GM23338 (cell line): ENCODE data around the gene MFGE8. TPM values are rescaled to one million over a fixed set of nuclear protein-coding genes. Genes with fewer than 3 reads are reported as not detected.

Experiments used
- ATAC-seq: fragments of 200-7000 bp; cut with Tn5 transposase; 3 replicates; pipeline ENCODE4 v1.9.1; 2020
- DNase-seq: peaks from one replicate; pipeline ENCODE4 v3.0.0-alpha.2; 2015; ENCODE audit warnings: low spot score
- H2AFZ ChIP-seq: fragments of 200-600 bp; sonication (generic); 2 replicates; pipeline ENCODE4 v1.8.0; 2016; ENCODE audit warnings: antibody characterized with exemption, mild to moderate bottlenecking, moderate library complexity
- H3F3A ChIP-seq: fragments of 200-600 bp; sonication (generic); replicated peaks from 2 replicates; pipeline ENCODE4 v1.8.0; 2017; ENCODE audit warnings: antibody characterized with exemption, mixed run types, low read depth
- H3K27ac ChIP-seq: fragments of 200-600 bp; sonication (generic); 2 replicates; pipeline ENCODE4 v1.6.1; 2016; ENCODE audit warnings: low read depth
- H3K27me3 ChIP-seq: fragments of 200-600 bp; sonication (generic); 2 replicates; pipeline ENCODE4 v1.8.0; 2016; ENCODE audit warnings: mild to moderate bottlenecking, mixed run types, moderate library complexity; ENCODE audit not compliant: insufficient read depth
- H3K36me3 ChIP-seq: fragments of 200-600 bp; sonication (generic); 2 replicates; pipeline ENCODE4 v1.8.0; 2016; ENCODE audit warnings: mild to moderate bottlenecking; ENCODE audit not compliant: insufficient read depth
- H3K4me1 ChIP-seq: fragments of 200-600 bp; sonication (generic); 2 replicates; pipeline ENCODE4 v1.8.0; 2016; ENCODE audit warnings: mild to moderate bottlenecking, moderate library complexity; ENCODE audit not compliant: insufficient read depth
- H3K4me2 ChIP-seq: fragments of 200-600 bp; sonication (generic); 2 replicates; pipeline ENCODE4 v1.7.1; 2017; ENCODE audit warnings: mixed run types
- H3K4me3 ChIP-seq: fragments of 200-600 bp; sonication (generic); 2 replicates; pipeline ENCODE4 v1.6.1; 2016; ENCODE audit warnings: mixed run types
- H3K79me2 ChIP-seq: fragments of 200-600 bp; sonication (generic); replicated peaks from 2 replicates; pipeline ENCODE4 v1.8.0; 2017; ENCODE audit warnings: mild to moderate bottlenecking; ENCODE audit not compliant: insufficient read depth
- H3K9me2 ChIP-seq: fragments of 200-600 bp; sonication (generic); 2 replicates; pipeline ENCODE4 v1.8.0; 2017; ENCODE audit not compliant: insufficient read depth
- H4K20me1 ChIP-seq: fragments of 200-600 bp; sonication (generic); replicated peaks from 2 replicates; pipeline ENCODE4 v1.8.0; 2017; ENCODE audit warnings: mild to moderate bottlenecking; ENCODE audit not compliant: insufficient read depth
- H3K27ac Mint-ChIP-seq: 2 replicates; pipeline ENCODE4 v1.8.0; 2020; ENCODE audit warnings: inconsistent platforms, mild to moderate bottlenecking, moderate library complexity, mixed read lengths
- H3K27me3 Mint-ChIP-seq: 3 replicates; pipeline ENCODE4 v1.8.0; 2022; ENCODE audit warnings: low read depth, mild to moderate bottlenecking, moderate library complexity, mixed read lengths, inconsistent platforms; ENCODE audit not compliant: insufficient read depth, poor library complexity
- H3K36me3 Mint-ChIP-seq: 3 replicates; pipeline ENCODE4 v1.8.0; 2021; ENCODE audit warnings: low read depth, mild to moderate bottlenecking, inconsistent platforms, moderate library complexity, mixed read lengths
- H3K4me1 Mint-ChIP-seq: 3 replicates; pipeline ENCODE4 v1.8.0; 2020; ENCODE audit warnings: mild to moderate bottlenecking, inconsistent platforms, mixed read lengths
- H3K4me3 Mint-ChIP-seq: 3 replicates; pipeline ENCODE4 v1.8.0; 2021; ENCODE audit warnings: moderate library complexity, mild to moderate bottlenecking, inconsistent platforms, mixed read lengths
- H3K9me3 Mint-ChIP-seq: 3 replicates; pipeline ENCODE4 v1.8.0; 2020; ENCODE audit warnings: moderate library complexity, mild to moderate bottlenecking, inconsistent platforms, mixed read lengths
- CREB1 ChIP-seq: fragments of 250-450 bp; sonication (Bioruptor Pico); IDR thresholded peaks from 2 replicates; pipeline ENCODE4 v1.5.0; 2020; ENCODE audit warnings: low read depth, mild to moderate bottlenecking, moderate library complexity
- EZH2 ChIP-seq: fragments of 200-600 bp; sonication (generic); IDR thresholded peaks from one replicate; pipeline ENCODE4 v1.8.0; 2017; ENCODE audit warnings: antibody characterized with exemption, mild to moderate bottlenecking, low read depth; ENCODE audit not compliant: unreplicated experiment
- EZH2phosphoT487 ChIP-seq: fragments of 200-600 bp; sonication (generic); IDR thresholded peaks from one replicate; pipeline ENCODE4 v1.8.1; 2018; ENCODE audit warnings: antibody characterized with exemption; ENCODE audit not compliant: unreplicated experiment
- JUNB ChIP-seq: IDR thresholded peaks from one replicate; pipeline ENCODE4 v1.6.1; 2016; ENCODE audit warnings: antibody characterized with exemption; ENCODE audit not compliant: unreplicated experiment
- NANOG ChIP-seq: IDR thresholded peaks from 2 replicates; pipeline ENCODE4 v1.6.1; 2016; ENCODE audit warnings: antibody characterized with exemption, borderline replicate concordance
- POLR2AphosphoS5 ChIP-seq: IDR thresholded peaks from 2 replicates; pipeline ENCODE4 v1.6.1; 2016; ENCODE audit warnings: antibody characterized with exemption, low read depth
- REST ChIP-seq: IDR thresholded peaks from one replicate; pipeline ENCODE4 v1.6.1; 2018; ENCODE audit warnings: antibody characterized with exemption; ENCODE audit not compliant: unreplicated experiment
- STAT1 ChIP-seq: IDR thresholded peaks from one replicate; pipeline ENCODE4 v1.6.1; 2016; ENCODE audit warnings: antibody characterized with exemption; ENCODE audit not compliant: unreplicated experiment
- ZNF114 ChIP-seq: fragments of 250-450 bp; sonication (Bioruptor Pico); IDR thresholded peaks from 2 replicates; pipeline ENCODE4 v1.5.0; 2020; ENCODE audit warnings: mild to moderate bottlenecking, moderate library complexity
- ZNF331 ChIP-seq: fragments of 250-450 bp; sonication (Bioruptor Pico); IDR thresholded peaks from 2 replicates; pipeline ENCODE4 v1.5.0; 2020; ENCODE audit warnings: low read depth, mild to moderate bottlenecking, moderate library complexity
- ZNF462 ChIP-seq: fragments of 250-450 bp; sonication (Bioruptor Pico); IDR thresholded peaks from 2 replicates; pipeline ENCODE4 v1.5.0; 2020; ENCODE audit warnings: mild to moderate bottlenecking, moderate library complexity
- polyA plus RNA-seq: library from polyadenylated mRNA; unstranded; fragments of >200 nt; fragmentation: Nextera tagmentation; extraction: Ambion mirVana; gene quantifications from 2 replicates; pipeline ENCODE4 v1.2.1, GENCODE V29; 2016
- total RNA-seq: library from RNA; depleted of rRNA; stranded (reverse); fragments of >200 nt; shearing (Covaris generic); gene quantifications from 2 replicates; pipeline ENCODE4 v1.2.3, GENCODE V29; 2014
- TF ChIP-seq, protein P1 (sequence below), 2 experiments: fragments of 200-600 bp in 1 of 2; sonication (generic) in 1 of 2; conservative IDR thresholded peaks; 2 replicates each; pipeline versions ENCODE4 v1.5.1 to v1.6.1; 2016 to 2017; ENCODE audit warnings: antibody characterized with exemption in 2 of 2, low read depth in 2 of 2, mild to moderate bottlenecking in 2 of 2, moderate library complexity in 1 of 2
- TF ChIP-seq, protein P2 (sequence below): IDR thresholded peaks from 2 replicates; pipeline ENCODE4 v1.6.1; 2016; ENCODE audit warnings: antibody characterized with exemption

MFGE8 gene
- total and polyA plus RNA-seq, 2 experiments from 2014 or later, result 279 to 671 TPM

GRCh38 chr15:88904257-88904623 is 8.9 kb downstream of the MFGE8 start (continued):
- TF ChIP-seq, protein P1, sequence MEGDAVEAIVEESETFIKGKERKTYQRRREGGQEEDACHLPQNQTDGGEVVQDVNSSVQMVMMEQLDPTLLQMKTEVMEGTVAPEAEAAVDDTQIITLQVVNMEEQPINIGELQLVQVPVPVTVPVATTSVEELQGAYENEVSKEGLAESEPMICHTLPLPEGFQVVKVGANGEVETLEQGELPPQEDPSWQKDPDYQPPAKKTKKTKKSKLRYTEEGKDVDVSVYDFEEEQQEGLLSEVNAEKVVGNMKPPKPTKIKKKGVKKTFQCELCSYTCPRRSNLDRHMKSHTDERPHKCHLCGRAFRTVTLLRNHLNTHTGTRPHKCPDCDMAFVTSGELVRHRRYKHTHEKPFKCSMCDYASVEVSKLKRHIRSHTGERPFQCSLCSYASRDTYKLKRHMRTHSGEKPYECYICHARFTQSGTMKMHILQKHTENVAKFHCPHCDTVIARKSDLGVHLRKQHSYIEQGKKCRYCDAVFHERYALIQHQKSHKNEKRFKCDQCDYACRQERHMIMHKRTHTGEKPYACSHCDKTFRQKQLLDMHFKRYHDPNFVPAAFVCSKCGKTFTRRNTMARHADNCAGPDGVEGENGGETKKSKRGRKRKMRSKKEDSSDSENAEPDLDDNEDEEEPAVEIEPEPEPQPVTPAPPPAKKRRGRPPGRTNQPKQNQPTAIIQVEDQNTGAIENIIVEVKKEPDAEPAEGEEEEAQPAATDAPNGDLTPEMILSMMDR (conservative IDR thresholded peaks at IDR 0.05; ENCODE audit: low read depth in 2 of 2), result no peak
- TF ChIP-seq NANOG (no peak), JUNB (no peak), STAT1 (no peak), POLR2AphosphoS5 (no peak)
- TF ChIP-seq, protein P2, sequence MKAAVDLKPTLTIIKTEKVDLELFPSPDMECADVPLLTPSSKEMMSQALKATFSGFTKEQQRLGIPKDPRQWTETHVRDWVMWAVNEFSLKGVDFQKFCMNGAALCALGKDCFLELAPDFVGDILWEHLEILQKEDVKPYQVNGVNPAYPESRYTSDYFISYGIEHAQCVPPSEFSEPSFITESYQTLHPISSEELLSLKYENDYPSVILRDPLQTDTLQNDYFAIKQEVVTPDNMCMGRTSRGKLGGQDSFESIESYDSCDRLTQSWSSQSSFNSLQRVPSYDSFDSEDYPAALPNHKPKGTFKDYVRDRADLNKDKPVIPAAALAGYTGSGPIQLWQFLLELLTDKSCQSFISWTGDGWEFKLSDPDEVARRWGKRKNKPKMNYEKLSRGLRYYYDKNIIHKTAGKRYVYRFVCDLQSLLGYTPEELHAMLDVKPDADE, result no peak

- H3K79me2 ChIP-seq, result peaks cover 21% of the 10 kb centered on the region
- no peak overlapping the region for H3K4me2 ChIP-seq
- peaks cover 52% of the 10 kb centered on the region for H3F3A ChIP-seq
- Mint-ChIP-seq H3K27me3 (peaks cover 30% of the 10 kb centered on the region), H3K36me3 (peaks cover 99% of the 10 kb centered on the region), H3K4me3 (no peak overlapping the region), H3K4me1 (peaks cover 70% of the 10 kb centered on the region), H3K9me3 (no peaks in the 10 kb centered on the region; the same call in 1 of the 3 replicates), H3K27ac (no peak overlapping the region)
- H3K27me3 ChIP-seq, result no peaks in the 10 kb centered on the region
- no peak for ATAC-seq
- H4K20me1 ChIP-seq, result peaks cover 44% of the 10 kb centered on the region
- H3K27ac ChIP-seq, result no peak overlapping the region
- no peaks in the 10 kb centered on the region for H3K9me2 ChIP-seq
- H3K4me1 ChIP-seq, result peaks cover 15% of the 10 kb centered on the region
- no peak for DNase-seq
- H2AFZ ChIP-seq, result no peak overlapping the region
- peaks cover 39% of the 10 kb centered on the region for H3K36me3 ChIP-seq
- no peak overlapping the region for H3K4me3 ChIP-seq
- no peak for TF ChIP-seq EZH2phosphoT487
- no peak for TF ChIP-seq EZH2
- TF ChIP-seq CREB1 (CRISPR knock-in tag), result no peak
- TF ChIP-seq ZNF331 (CRISPR knock-in tag), result no peak
- TF ChIP-seq POLR2AphosphoS5, result no peak
- no peak for TF ChIP-seq STAT1
- no peak for TF ChIP-seq ZNF114 (CRISPR knock-in tag)
- no peak for TF ChIP-seq REST
- no peak for TF ChIP-seq NANOG
- TF ChIP-seq JUNB, result no peak
- no peak for TF ChIP-seq ZNF462 (CRISPR knock-in tag)
Observed at GRCh38 chr15:88902846-88903245, 10.3 kb downstream of the MFGE8 start.
